RWPE1 (cell line): Measurements from ENCODE around the gene CNKSR3.

ENCODE experiments used
- CTCF ChIA-PET: fragments of 350-600 bp; sonication (Branson Sonifier 250); formaldehyde crosslinking; extraction: SDS; loops from one replicate; lab custom pipeline; 2021; lab: Yijun Ruan, JAX
- POLR2A ChIA-PET: fragments of 400-600 bp; formaldehyde crosslinking; extraction: SDS; loops from one replicate; lab custom pipeline; 2020; ENCODE audit warnings: antibody characterized with exemption; ENCODE audit not compliant: low non-redundant PET; lab: Yijun Ruan, JAX
- DNase-seq: peaks from one replicate; pipeline ENCODE4 v3.0.0; 2012; ENCODE audit warnings: low spot score
- H3K27ac ChIP-seq: fragments of 450-650 bp; 2 replicates; pipeline ENCODE4 v1.5.1; 2017
- TF ChIP-seq, protein P1 (sequence below): fragments of 450-650 bp; conservative IDR thresholded peaks from 2 replicates; pipeline ENCODE4 v1.5.1; 2017; ENCODE audit warnings: low read depth, mild to moderate bottlenecking

The CNKSR3 gene

DNA sequence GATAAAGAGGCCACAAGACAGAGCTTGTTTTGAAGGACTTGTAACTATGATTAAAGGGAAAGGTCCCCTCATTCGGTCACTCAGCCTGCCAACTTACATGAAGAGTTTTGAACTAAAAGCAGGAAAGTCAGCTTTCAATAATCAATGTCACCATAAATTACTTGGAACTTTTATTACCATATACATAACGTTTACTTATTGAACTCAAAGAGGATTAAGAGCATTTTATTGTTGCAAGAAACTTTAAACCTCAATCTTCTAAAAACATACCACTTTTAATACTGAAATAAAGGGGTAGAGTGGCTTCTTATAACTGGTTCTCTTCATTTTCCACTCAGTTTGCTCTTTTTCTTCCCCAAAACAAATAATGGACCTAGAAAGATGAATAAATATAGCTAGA lies 65.1 kb downstream of the CNKSR3 start:
- no peak overlapping the region for H3K27ac ChIP-seq
- TF ChIP-seq, protein P1, sequence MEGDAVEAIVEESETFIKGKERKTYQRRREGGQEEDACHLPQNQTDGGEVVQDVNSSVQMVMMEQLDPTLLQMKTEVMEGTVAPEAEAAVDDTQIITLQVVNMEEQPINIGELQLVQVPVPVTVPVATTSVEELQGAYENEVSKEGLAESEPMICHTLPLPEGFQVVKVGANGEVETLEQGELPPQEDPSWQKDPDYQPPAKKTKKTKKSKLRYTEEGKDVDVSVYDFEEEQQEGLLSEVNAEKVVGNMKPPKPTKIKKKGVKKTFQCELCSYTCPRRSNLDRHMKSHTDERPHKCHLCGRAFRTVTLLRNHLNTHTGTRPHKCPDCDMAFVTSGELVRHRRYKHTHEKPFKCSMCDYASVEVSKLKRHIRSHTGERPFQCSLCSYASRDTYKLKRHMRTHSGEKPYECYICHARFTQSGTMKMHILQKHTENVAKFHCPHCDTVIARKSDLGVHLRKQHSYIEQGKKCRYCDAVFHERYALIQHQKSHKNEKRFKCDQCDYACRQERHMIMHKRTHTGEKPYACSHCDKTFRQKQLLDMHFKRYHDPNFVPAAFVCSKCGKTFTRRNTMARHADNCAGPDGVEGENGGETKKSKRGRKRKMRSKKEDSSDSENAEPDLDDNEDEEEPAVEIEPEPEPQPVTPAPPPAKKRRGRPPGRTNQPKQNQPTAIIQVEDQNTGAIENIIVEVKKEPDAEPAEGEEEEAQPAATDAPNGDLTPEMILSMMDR = no peak
- no peak for DNase-seq
- CTCF ChIA-PET = no interaction called here
- POLR2A ChIA-PET = interaction anchor here (0.9 kb wide), 1 partner anchor 89 kb away, joined by 3 read pairs; no protein-coding TSS in a partner anchor

DNA sequence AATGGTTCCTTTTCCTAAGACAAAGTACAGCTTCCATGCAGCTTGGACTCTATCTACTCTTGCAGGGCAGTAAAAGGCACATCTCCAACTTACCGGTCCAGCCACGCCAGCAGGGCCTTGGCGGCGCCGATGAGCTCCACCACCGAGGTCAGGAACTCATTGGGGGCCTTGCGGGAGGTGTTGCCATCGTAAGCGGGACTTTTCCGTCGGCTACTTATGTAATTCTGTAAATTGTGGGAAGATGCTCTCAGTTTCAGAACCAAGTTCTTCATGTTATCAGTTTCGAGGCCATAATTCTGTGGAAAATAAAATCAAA lies 68.5 kb downstream of the CNKSR3 start:
- no peak overlapping the region for H3K27ac ChIP-seq
- DNase-seq = no peak
- TF ChIP-seq, protein P1 = no peak
- ChIA-PET CTCF (interaction anchor here (0.6 kb wide), 1 partner anchor 8 kb away, joined by 4 read pairs; no protein-coding TSS in a partner anchor), POLR2A (no interaction called here)

DNA sequence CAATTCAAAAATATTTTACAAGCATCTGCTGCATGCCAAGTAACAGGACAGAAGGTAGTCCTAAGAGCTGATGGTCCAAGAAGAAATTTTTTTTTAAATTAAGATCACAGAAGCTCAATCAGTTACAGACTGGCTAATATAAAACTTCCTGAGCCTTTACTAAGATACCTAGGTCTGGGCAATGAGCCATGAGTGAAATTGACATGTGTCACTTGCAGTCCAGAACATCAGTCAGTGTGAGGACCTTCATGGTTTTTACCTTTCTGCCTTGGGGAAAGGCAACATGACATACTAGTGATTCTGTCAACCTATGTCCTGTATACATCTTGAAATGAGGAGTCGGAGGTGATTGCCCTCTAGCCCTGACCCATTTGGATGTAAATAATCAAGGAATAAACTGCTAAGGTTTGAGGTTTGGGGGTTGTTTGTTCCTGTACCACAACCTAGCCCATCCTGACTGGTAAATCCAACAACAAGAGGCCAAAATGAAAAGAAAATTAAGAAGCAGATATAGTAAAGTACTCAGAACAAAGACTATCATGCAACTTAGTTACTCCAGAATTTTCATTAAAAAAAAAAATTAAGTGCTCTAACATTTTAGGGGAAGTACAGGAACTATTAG lies 70.0 kb downstream of the CNKSR3 start:
- H3K27ac ChIP-seq = no peak overlapping the region
- TF ChIP-seq, protein P1 = no peak
- ChIA-PET POLR2A (no interaction called here), CTCF (interaction anchor here (0.6 kb wide), 1 partner anchor 389 kb away, joined by 4 read pairs; no protein-coding TSS in a partner anchor)
- DNase-seq = no peak

DNA sequence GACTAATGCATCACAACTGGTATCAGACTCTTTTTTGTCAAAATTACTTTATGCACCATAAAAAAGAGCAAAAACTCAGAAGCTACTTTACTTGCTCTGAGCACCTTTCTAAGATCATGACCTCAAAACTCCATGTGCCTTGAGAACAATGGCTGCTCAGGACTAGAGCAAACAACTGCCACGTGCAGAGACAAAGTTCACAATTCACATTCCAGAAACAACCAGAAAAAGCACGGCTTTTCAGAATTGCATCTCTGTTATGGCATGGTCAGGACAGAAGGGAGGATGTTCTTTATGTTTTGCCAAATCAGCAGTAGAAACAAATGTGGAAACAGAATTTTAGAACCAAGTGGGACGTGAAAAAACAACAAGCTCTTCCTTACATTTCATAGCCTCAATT lies 70.5 kb downstream of the CNKSR3 start:
- CTCF ChIA-PET = no interaction called here
- no peak overlapping the region for H3K27ac ChIP-seq
- POLR2A ChIA-PET = no interaction called here

DNA sequence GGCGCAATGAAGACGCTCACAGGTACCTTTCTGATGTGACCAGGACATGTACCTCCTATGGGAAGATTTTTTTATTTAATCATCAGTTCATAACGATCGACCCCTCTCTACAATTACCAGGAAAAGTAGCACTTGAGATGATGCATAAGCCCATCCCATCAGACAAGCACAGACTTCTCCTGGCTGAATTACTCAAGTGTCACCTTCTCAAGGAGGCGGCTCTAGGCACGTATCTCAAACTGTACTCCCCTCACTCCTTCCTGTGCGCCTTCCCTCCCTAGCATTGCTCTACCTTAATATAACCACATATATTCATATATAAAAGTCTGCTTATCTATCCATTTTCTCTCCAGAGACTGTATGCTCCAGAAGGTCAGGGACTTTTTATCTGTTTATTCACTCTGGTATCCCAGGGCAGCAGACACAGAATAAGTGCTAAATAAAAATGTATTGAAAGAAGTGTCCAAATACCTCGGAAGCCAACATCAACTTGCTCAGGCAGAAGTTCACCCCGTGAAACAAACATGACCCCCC lies 71.5 kb downstream of the CNKSR3 start:
- CTCF ChIA-PET = no interaction called here
- TF ChIP-seq, protein P1 = no peak
- POLR2A ChIA-PET = no interaction called here
- DNase-seq = no peak
- no peak overlapping the region for H3K27ac ChIP-seq

More for the DNA sequence above, 70.5 kb downstream of the CNKSR3 start:
- TF ChIP-seq, protein P1 = no peak
- DNase-seq = no peak

DNA sequence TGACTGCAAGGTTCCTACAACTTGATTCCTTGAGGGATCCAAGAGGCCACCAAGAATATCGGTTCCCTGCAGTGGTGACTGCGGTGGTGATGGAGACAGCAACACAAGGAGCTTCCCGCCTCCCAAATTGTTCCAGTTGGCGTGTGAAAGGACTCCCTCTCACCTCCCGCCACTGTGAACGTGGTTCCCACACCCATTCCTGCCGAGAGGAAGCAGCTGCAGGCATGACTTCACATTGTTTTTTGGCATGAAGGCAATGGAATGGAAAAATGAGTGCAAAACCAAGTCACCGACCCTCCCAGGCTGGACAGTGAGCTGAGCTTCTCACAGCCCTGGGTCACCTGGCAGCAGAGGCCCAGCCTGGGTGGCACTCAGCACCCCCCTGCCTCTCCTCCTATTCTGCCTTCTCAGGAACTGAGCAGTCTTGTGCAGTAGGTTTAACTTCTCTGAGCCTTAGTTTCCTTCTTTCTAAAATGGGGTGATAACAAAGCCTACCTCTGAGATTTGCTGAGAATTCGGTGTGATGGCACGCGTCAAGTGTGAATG lies 75.0 kb downstream of the CNKSR3 start:
- TF ChIP-seq, protein P1 = no peak
- CTCF ChIA-PET = no interaction called here
- POLR2A ChIA-PET = no interaction called here
- H3K27ac ChIP-seq = no peak overlapping the region
- no peak for DNase-seq
